Amygdala (tissue), 56 donors: ENCODE results near the gene FBXL12.
"Not testable (repeated sequence)": the region's sequence is repeated elsewhere in the genome, so short reads cannot be mapped to it uniquely, and the experiment has no call there.

Experiments
- DNase-seq, 56 donors: peaks; one replicate each; lab custom pipeline; 2025; lab: John Stamatoyannopoulos, UW

Gene FBXL12

DNA sequence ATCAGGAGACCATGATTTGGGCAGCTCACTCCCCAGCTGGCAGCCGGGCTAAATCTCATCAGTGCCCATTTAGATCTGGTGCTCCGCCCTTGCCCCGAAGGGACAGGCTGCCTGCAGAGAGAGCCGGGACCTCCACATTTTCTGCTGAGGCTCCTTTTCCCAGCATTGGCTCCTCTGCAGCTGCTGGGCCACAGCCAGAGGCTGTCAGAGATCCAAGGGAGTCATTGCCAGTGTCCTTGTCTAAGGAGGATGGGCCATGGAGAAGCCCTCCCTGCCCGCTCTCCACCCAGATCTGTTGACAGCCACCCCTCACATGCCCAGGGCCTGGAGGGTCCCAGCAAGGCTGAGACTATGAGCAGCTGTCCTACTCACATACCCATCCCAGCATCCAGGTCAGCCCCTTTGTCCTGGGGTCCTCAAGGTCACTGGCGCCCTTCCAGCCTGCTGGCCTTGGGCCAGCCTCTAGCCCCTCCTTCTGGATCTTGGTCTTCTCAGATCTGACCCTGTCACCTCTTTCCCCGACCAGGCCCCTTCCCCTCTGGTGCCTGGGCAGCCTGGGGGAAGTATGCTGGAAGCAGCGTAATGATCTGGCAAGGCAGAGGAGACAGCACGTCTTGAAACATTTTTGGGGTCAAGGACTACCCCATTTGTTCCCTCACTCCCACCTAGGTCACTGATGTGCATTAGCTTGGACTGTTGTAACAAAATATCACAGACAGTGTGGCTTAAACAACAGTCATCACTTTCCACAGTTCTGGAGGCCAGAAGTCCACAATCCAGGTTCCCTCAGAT lies 24.2 kb upstream of the FBXL12 start:
- peak in 13 of 56 donors; percentile 1 to 33 (median 20) for DNase-seq

DNA sequence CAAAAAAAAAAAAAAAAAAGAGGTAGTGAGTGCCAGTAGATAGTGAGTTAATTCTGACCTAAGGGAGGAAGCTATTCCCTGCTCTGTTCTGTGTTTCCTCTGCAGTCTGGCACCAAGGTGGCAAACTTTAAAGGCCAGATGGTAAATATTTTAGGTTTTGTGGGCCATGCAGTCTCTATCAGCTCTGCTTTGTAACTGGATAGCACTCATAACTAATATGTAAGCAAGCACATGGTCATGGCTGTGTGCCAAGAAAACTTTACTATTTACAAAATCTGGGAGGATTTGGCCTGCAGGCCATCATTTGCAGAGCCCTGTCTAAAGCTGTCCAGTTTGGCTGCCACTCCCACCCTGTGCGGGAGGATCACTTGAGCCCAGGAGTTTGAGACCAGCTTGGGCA lies 20.5 kb upstream of the FBXL12 start:
- DNase-seq, result no peak

- DNase-seq, result no peak
Observed at GRCh38 chr19:9838324-9838723, 19.4 kb upstream of the FBXL12 start.

- no peak for DNase-seq
Observed at GRCh38 chr19:9836021-9836420, 17.1 kb upstream of the FBXL12 start.

- peak in 2 of 56 donors; percentile 25 to 49 for DNase-seq
Observed at GRCh38 chr19:9835507-9835949, 16.6 kb upstream of the FBXL12 start.

- peak; percentile 67 to 99 (median 96) for DNase-seq
Observed at GRCh38 chr19:9834726-9835506, 16.0 kb upstream of the FBXL12 start, which contains the start of gene PIN1. PIN1 (plus strand) TSS chr19:9835318; CDS start chr19:9835345, 27 bp downstream.

- DNase-seq, result no peak
Observed at GRCh38 chr19:9834307-9834725, 15.4 kb upstream of the FBXL12 start.

DNA sequence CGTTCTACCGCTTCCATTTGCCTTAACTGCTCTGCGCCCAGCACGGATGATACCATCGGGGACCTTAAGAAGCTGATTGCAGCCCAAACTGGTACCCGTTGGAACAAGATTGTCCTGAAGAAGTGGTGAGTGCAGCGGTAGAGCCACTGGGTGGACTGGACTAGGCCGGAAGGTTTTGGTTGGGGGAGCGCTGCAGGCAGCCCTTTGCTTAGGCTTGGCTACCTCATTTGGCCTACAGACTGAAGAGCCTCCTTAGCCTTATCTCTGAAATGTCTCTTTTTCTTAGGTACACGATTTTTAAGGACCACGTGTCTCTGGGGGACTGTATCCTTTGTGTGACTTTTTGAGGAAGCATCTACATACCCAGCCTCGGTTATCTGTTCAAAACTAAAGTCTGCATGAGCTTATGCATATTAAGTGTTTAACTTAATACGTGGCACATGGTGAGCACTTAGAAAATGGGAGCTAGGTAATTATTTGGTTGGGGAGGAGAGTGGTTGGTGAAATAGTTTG lies 9.7 kb upstream of the FBXL12 start:
- DNase-seq, result no peak

- DNase-seq, result peak; percentile 29 to 93 (median 80)
Observed at GRCh38 chr19:9827289-9828238, 8.7 kb upstream of the FBXL12 start, which contains the start of gene UBL5. UBL5 (plus strand) TSS chr19:9827918; CDS start chr19:9828338, 420 bp downstream.

GRCh38 chr19:9823816-9824215 lies 4.9 kb upstream of the FBXL12 start:
- DNase-seq, result no peak

GRCh38 chr19:9820034-9820433 lies 1.2 kb upstream of the FBXL12 start:
- not testable (repeated sequence) for DNase-seq

- no peak for DNase-seq
Observed at GRCh38 chr19:9819596-9819909, 674 bp upstream of the FBXL12 start.

- DNase-seq, result peak in 1 of 56 donors; percentile 33
Observed at GRCh38 chr19:9818175-9818733, 625 bp downstream of the FBXL12 start.

GRCh38 chr19:9811139-9811538 lies 7.7 kb downstream of the FBXL12 start:
- no peak for DNase-seq

GRCh38 chr19:9808855-9809824 lies 9.7 kb downstream of the FBXL12 start:
- no peak for DNase-seq

DNA sequence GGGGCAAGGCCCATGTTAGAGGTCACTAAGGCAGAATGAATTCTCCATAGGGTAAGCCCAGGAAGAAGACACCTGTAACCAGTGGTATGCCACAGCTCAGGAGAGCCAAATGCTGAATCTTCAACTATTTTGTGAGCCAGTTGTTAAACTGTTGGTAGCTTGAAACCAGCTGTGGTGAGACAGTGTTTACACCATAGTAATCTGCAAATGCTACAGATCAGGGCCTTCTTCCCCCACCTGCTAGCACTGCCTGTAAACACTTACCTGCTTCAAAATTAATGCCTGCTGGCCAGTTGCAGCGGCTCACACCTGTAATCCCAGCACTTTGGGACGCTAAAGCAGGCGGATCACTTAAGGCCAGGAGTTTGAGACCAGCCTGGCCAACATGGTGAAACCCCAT lies 12.1 kb downstream of the FBXL12 start:
- no peak for DNase-seq

DNA sequence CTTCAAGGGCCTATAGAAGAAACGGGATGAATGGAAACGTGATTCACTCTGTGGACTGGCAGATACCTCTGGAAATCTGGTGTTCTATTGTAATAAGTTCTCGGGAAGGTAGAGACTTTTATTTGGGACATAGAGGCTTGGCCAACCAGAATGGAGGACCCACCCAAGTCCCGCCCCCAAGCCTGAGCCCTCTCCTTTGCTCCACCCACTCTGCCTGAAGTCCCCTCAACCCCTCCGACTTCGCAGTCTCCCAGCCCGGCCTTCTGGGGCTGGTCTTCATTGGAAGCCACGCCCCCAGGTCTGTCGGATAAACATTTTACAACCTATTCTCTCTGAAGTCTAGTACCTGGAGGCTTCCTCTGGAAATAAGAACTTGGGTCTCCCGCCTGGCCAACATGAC lies 16.9 kb downstream of the FBXL12 start:
- DNase-seq, result no peak

DNA sequence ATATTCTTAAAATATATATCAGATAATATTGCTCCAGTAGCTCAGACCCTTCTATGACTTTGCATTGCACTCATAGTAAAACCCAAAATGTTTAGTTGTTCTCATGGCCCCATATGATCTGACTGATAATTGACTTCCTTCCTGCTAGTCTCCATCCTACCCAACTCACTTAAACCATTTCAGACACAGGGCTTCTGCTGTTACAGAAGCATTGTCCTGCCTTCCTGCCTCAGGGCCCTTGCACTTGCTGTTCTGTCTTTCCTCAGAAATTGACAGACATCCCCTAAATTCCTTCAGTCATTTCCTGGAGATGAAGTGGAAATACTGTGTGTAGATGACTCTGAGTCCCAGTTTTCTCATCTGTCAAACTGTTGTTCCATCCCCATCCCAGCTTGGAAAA lies 19.7 kb downstream of the FBXL12 start:
- DNase-seq, result no peak

DNA sequence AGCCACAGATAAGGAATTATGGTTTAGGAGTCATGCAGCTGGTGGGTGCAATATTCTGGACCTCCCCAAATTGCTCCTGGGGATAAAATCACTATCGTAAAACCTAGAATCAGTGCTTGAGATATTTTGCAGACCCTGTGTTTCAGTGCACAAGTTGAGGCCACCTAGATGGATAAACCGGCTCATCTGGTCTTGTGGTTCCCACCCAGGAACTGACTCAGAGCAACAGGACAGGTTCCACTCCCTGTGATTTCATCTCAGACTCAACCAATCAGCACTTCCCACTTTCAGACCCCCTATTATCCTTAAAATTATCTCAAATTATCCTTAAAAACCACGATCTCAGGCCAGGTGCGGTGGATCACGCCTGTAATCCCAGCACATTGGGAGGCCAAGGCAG lies 21.0 kb downstream of the FBXL12 start:
- no peak for DNase-seq
